HTR-8/SVneo (cell line): ENCODE data around the gene KIT.

Experiments used
- DNase-seq: peaks from one replicate; pipeline ENCODE4 v3.0.0; 2011; ENCODE audit warnings: low spot score, mixed read lengths; ENCODE audit not compliant: insufficient read length
- FAIRE-seq: peaks from 2 replicates; lab custom pipeline; 2011; peaks lifted over from hg19 to GRCh38; lab: Jason Lieb, UNC

KIT gene

GRCh38 chr4:54695337-54695736, 37.6 kb downstream of the KIT start:
- DNase-seq (no peak), FAIRE-seq (no peak)

DNA sequence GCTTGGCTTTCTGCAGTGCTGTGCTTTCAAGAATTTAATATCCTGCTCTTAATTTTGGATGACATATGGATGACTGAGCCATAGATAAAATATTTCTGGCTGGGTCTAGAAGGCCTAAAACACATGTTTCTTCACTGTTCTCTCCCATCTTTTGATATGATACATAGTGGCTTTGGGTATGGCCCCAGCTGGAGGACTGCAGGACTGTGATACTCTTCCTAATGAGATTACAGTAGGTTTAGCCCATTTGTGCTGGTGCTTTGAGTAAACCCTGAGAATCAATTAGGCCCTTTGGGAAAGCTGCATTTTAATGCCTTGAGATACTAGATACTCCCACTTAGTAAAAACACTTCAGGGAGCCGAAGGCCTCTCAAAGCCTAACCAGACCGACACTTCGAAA, 38.0 kb downstream of the KIT start:
- no peak for DNase-seq
- FAIRE-seq: no peak

GRCh38 chr4:54696649-54697048, 38.9 kb downstream of the KIT start:
- FAIRE-seq (no peak), DNase-seq (no peak)

DNA sequence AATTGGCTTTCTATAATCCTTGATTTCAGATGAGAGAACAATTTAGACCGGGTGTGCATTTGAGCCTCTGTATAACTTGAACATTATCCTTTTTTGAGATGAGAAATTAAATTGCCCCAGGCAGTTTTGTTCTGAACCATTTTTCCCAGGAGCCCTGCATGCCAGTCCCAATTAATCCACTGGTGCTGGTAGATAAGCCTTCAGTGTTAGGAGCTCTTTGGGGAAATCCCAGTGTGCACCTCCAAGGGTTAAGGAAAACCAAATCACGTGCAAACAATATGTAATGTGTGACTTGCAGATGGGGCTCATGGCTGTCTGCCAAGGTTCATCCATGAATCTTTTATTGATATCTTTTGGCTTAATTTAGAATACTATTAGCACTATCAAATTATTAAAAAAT, 43.2 kb downstream of the KIT start:
- no peak for DNase-seq
- no peak for FAIRE-seq

- no peak for DNase-seq
- FAIRE-seq: no peak
These were observed 45.4 kb downstream of the KIT start for GRCh38 chr4:54703182-54703581.

GRCh38 chr4:54707406-54707805, 49.6 kb downstream of the KIT start:
- DNase-seq (no peak), FAIRE-seq (no peak)

- no peak for FAIRE-seq
- no peak for DNase-seq
These were observed 50.9 kb downstream of the KIT start for GRCh38 chr4:54708339-54709279.

DNA sequence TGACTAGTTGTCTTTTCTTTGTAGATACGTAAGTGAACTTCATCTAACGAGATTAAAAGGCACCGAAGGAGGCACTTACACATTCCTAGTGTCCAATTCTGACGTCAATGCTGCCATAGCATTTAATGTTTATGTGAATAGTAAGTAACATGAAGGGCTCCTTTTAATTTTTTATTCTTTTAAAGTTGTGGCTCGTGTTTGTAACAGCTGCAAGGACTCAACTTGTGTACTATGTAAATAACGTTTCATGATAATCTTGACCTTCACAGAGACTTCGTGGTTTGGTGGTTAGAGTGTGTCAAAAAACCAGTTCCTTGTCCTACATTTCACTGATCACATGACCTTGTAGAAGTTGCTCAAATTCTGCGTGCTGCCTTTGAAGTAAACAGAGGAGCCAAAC, 51.6 kb downstream of the KIT start:
- DNase-seq (no peak), FAIRE-seq (no peak)

DNA sequence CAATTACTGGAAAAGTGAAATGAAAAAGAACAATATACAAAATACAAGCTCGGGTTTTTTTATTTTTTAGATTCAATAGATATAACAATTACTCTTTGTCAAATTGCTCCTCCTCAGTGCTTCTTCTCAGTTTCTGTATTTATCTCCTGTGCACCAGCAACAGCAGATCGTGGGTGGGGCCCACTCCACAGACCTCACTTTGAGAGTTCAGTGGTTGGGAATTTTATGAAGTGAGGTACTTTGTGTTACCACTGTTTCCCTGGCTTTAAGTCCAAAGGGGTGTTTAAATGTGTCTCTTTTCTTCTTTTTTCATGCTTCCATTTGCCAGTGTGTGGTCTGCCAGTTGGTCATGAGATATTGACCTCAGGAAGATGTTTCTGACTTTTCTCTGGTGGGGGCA, 54.4 kb downstream of the KIT start:
- FAIRE-seq (no peak), DNase-seq (no peak)

- FAIRE-seq: no peak
These were observed 56.9 kb downstream of the KIT start for GRCh38 chr4:54714631-54715030.

DNA sequence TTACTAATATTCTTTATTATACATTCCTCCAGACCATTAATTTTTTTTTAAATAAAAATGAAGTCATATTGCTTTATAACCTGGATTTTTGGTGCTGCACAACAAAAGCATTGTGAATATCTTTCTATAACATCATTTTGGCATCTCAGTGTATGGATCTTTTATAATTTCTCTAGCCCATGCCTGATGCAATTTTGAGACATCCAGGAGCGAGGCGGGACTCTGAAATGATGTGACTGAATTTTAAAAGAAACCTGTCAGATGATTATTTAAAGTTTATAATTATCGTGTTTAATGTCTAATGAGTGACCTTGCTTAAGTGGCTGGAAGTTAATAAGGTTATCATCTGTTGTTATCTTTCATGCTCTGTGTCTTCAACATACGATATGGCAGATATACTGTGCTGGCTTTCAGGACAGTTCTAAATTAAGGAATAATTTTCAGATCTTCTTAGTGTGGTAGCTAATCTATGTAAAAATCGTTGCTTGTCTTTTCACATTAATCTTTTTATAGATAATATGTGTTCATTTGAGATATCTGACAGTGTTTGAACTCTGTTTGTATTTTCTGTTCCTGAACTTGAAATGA, 58.8 kb downstream of the KIT start:
- DNase-seq (no peak), FAIRE-seq (no peak)

More at GRCh38 chr4:54714631-54715030, 56.9 kb downstream of the KIT start:
- no peak for DNase-seq

GRCh38 chr4:54717694-54718093, 59.9 kb downstream of the KIT start:
- FAIRE-seq: no peak
- DNase-seq: no peak

DNA sequence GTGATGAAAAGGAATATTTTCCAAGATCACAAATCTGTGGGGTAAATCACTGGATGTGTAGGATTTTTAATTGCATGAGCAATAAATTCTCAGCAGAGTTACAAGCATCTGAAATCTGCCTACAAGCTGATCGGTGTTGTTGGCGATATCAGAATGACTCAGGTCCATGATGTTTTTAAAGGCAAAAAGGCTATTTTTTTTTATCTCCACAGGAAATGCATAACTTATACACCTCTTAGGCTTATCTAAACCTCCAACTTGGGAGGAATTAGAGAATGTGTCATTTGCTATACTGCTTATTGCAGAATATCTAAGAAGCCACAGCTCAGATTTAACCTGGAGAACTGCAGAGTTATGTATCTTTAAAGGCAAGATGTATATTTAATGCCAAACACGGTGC, 61.6 kb downstream of the KIT start:
- no peak for FAIRE-seq
- DNase-seq: no peak

GRCh38 chr4:54723220-54723619, 65.5 kb downstream of the KIT start:
- FAIRE-seq (no peak), DNase-seq (no peak)

DNA sequence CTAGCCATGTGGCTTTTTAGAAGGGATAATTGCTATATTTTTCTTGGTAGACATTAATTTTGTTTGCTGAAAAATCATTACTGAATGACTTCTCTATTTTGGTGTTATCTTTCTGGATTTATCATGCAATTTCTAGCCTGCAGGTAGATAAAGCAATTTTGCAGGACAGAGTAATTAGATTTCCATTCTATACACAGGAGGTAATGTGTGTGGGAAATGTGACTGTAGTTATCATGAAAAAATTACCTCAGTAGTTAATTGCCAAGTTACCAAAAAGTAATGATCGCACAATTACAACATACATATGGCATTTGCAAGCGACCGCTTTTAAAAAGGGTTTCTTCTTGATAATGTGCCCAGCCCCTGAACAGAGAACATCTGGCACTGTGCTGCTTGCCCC, 66.1 kb downstream of the KIT start:
- DNase-seq (no peak), FAIRE-seq (no peak)

- FAIRE-seq (no peak), DNase-seq (no peak)
These were observed 69.2 kb downstream of the KIT start for GRCh38 chr4:54726907-54727306.

- FAIRE-seq: no peak
- DNase-seq: no peak
These were observed 69.6 kb downstream of the KIT start for GRCh38 chr4:54727346-54727745.

GRCh38 chr4:54728368-54728767, 70.6 kb downstream of the KIT start:
- DNase-seq: no peak
- FAIRE-seq: no peak

DNA sequence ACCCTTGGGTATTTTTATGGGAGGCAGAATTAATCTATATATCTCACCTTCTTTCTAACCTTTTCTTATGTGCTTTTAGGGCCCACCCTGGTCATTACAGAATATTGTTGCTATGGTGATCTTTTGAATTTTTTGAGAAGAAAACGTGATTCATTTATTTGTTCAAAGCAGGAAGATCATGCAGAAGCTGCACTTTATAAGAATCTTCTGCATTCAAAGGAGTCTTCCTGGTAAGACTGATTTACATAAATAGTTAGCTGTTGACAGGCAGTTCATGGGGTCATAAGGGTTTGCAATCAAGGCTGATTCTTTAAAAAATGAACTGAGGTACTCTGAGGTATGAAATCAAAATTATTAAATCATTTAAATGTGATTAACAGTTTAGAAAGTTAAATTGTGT, 71.5 kb downstream of the KIT start:
- FAIRE-seq (no peak), DNase-seq (no peak)

DNA sequence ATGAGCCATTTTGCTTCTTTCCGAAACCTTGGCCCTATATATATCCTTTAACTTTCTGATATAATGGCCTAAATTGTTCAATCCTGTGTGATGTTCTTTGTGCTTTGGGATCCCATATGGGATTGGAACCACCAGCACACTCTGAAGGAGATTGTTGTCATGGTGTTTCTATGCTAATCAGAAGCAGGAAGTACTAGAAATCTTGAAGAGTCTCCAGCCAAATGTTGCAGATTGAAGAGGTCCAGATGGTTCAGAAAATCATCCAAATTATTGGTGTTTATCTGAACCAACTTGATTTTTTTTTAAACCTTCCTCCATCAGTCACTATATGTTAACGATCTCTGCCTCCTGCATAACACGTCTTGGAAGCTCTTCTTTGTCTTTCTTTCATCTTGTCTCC, 72.8 kb downstream of the KIT start:
- no peak for DNase-seq
- no peak for FAIRE-seq

GRCh38 chr4:54731552-54731951, 73.8 kb downstream of the KIT start:
- no peak for FAIRE-seq

GRCh38 chr4:54731976-54732375, 74.2 kb downstream of the KIT start:
- DNase-seq (no peak), FAIRE-seq (no peak)

More at GRCh38 chr4:54731552-54731951, 73.8 kb downstream of the KIT start:
- DNase-seq: no peak
